Omental fat pad (tissue), 4 donors: Measurements from ENCODE around the gene C20orf141. TPM values are rescaled to one million over a fixed set of nuclear protein-coding genes. Genes with fewer than 3 reads are reported as not detected.

Experiments
- ATAC-seq: fragments of 150-250 bp; one replicate; pipeline ENCODE4 v1.9.1; 2016; ENCODE audit warnings: mild to moderate bottlenecking, moderate library complexity; ENCODE audit not compliant: low FRiP score
- DNase-seq: peaks from one replicate; pipeline ENCODE4 v3.0.0-alpha.2; 2019; ENCODE audit warnings: low spot score
- CTCF ChIP-seq, 3 donors: fragments of 450-650 bp; IDR thresholded peaks; one replicate each; pipeline ENCODE4 v1.5.1; 2016 to 2017; ENCODE audit warnings: antibody characterized with exemption in 3 of 3, mild to moderate bottlenecking in 3 of 3, moderate library complexity in 2 of 3
- total RNA-seq, 4 donors: library from RNA; depleted of rRNA; stranded (reverse); fragments of >200 nt; gene quantifications; one replicate each; pipeline ENCODE4 v1.1.0, GENCODE V29; 2016

Gene C20orf141
- total RNA-seq, 4 donors from 2014 or later, result 1.2 to 1.4 TPM; not detected in 2

- DNase-seq (no peak), ATAC-seq (no peak)
- TF ChIP-seq CTCF (IDR thresholded peaks at IDR 0.05), result no peak
These were observed 36.0 kb upstream of the C20orf141 start for GRCh38 chr20:2778602-2779321.

GRCh38 chr20:2780948-2781347 lies 33.8 kb upstream of the C20orf141 start:
- no peak for DNase-seq
- no peak for TF ChIP-seq CTCF (IDR thresholded peaks at IDR 0.05)
- no peak for ATAC-seq

GRCh38 chr20:2783908-2784566 lies 30.8 kb upstream of the C20orf141 start:
- no peak for TF ChIP-seq CTCF (IDR thresholded peaks at IDR 0.05)
- no peak for DNase-seq
- no peak for ATAC-seq

GRCh38 chr20:2793471-2793870 lies 21.3 kb upstream of the C20orf141 start:
- DNase-seq, result no peak
- no peak for TF ChIP-seq CTCF (IDR thresholded peaks at IDR 0.05)

GRCh38 chr20:2794202-2794748 lies 20.5 kb upstream of the C20orf141 start:
- ATAC-seq (no peak), DNase-seq (no peak)
- no peak for TF ChIP-seq CTCF (IDR thresholded peaks at IDR 0.05)

More at GRCh38 chr20:2793471-2793870, 21.3 kb upstream of the C20orf141 start:
- no peak for ATAC-seq

GRCh38 chr20:2794866-2795447 lies 19.8 kb upstream of the C20orf141 start:
- ATAC-seq (no peak), DNase-seq (no peak)
- TF ChIP-seq CTCF (IDR thresholded peaks at IDR 0.05), result no peak
